K562 (cell line): Measurements from ENCODE around the gene ANO2. TPM values are rescaled to one million over a fixed set of nuclear protein-coding genes. Genes with fewer than 3 reads are reported as not detected.

ENCODE experiments used
- ATAC-seq: fragments of 200-7000 bp; cut with Tn5 transposase; 3 replicates; pipeline ENCODE4 v1.9.1; 2020; ENCODE audit warnings: moderate library complexity
- BruUV-seq: library from RNA; stranded (reverse); fragments of 400-500 nt; replicated peaks from 2 replicates; lab custom pipeline; 2021; lab: Mats Ljungman, UMichigan
- CTCF ChIA-PET: fragments of 300-600 bp; formaldehyde crosslinking; extraction: SDS; loops from one replicate; lab custom pipeline; 2021; ENCODE audit warnings: low intra/inter-chr PET ratio; lab: Yijun Ruan, JAX
- POLR2A ChIA-PET: fragments of 300-600, 350-650 bp; sonication (Branson Sonifier 250); formaldehyde crosslinking; extraction: SDS; loops from one replicate; lab custom pipeline; 2021; ENCODE audit warnings: antibody characterized with exemption, inconsistent platforms; lab: Yijun Ruan, JAX
- DNase-seq, 4 experiments: peaks; one replicate each; pipeline versions ENCODE4 v3.0.0 to v3.0.0-alpha.2; 2011 to 2018; ENCODE audit warnings: low spot score in 3 of 4, mixed read lengths in 3 of 4; ENCODE audit errors: extremely low read depth in 1 of 4
- FAIRE-seq: peaks from 2 replicates; lab custom pipeline; 2011; peaks lifted over from hg19 to GRCh38; lab: Jason Lieb, UNC
- H2AFZ ChIP-seq: 2 replicates; pipeline ENCODE4 v1.6.0; 2011; ENCODE audit warnings: low read depth, low read length, control low read depth, inconsistent platforms
- H3K27ac ChIP-seq: fragments of 200-600 bp; 3 replicates; pipeline ENCODE4 v1.8.0; 2011; ENCODE audit warnings: low read depth, mild to moderate bottlenecking, control low read depth, inconsistent platforms, low read length, moderate library complexity, mixed read lengths; ENCODE audit errors: extremely low read depth
- H3K27me3 ChIP-seq, 2 experiments: fragments of 300-600 bp in 1 of 2; 2 replicates in 1 of 2; 3 replicates in 1 of 2; pipeline versions ENCODE4 v1.6.0 to v1.8.0; 2011; ENCODE audit warnings: inconsistent platforms in 2 of 2, low read length in 2 of 2, mild to moderate bottlenecking in 1 of 2, mixed read lengths in 1 of 2, moderate library complexity in 1 of 2; ENCODE audit not compliant: control insufficient read depth in 2 of 2, insufficient read depth in 2 of 2
- H3K36me3 ChIP-seq: fragments of 300-600 bp; 3 replicates; pipeline ENCODE4 v1.8.0; 2011; ENCODE audit warnings: mild to moderate bottlenecking, low read length, inconsistent platforms; ENCODE audit not compliant: control insufficient read depth, insufficient read depth
- H3K4me1 ChIP-seq, 2 experiments: fragments of 200-600 bp in 1 of 2; replicated peaks in 1 of 2; 2 replicates in 1 of 2; 3 replicates in 1 of 2; pipeline versions ENCODE4 v1.5.1 to v1.8.0; 2011; ENCODE audit warnings: inconsistent platforms in 2 of 2, low read length in 2 of 2, mild to moderate bottlenecking in 1 of 2, mixed read lengths in 1 of 2, moderate library complexity in 1 of 2; ENCODE audit not compliant: control insufficient read depth in 2 of 2, insufficient read depth in 2 of 2
- H3K4me2 ChIP-seq: 2 replicates; pipeline ENCODE4 v1.6.1; 2011; ENCODE audit warnings: low read length, control low read depth, inconsistent platforms, mixed read lengths; ENCODE audit not compliant: insufficient read depth
- H3K4me3 ChIP-seq: fragments of 200-600 bp; sonication (generic), shearing (Covaris generic); 2 replicates; pipeline ENCODE4 v1.5.1; 2016; ENCODE audit warnings: control low read depth, inconsistent platforms
- H3K79me2 ChIP-seq: fragments of 200-600 bp; 3 replicates; pipeline ENCODE4 v1.8.0; 2011; ENCODE audit warnings: low read length, inconsistent platforms; ENCODE audit not compliant: control insufficient read depth, insufficient read depth
- H3K9ac ChIP-seq, 2 experiments: 2 replicates each; pipeline versions ENCODE4 v1.6.0 to v1.6.1; 2011; ENCODE audit warnings: low read depth in 2 of 2, low read length in 2 of 2, control low read depth in 1 of 2, inconsistent platforms in 1 of 2, mild to moderate bottlenecking in 1 of 2, mixed read lengths in 1 of 2; ENCODE audit not compliant: insufficient read depth in 1 of 2
- H3K9me1 ChIP-seq: one replicate; pipeline ENCODE4 v1.6.0; 2011; ENCODE audit warnings: inconsistent platforms, mild to moderate bottlenecking, low read length, moderate library complexity; ENCODE audit not compliant: control insufficient read depth, insufficient read depth
- H3K9me3 ChIP-seq: replicated peaks from 2 replicates; pipeline ENCODE4 v1.5.1; 2011; ENCODE audit warnings: low read depth, low read length, inconsistent platforms; ENCODE audit not compliant: control insufficient read depth, insufficient read depth
- H4K20me1 ChIP-seq: replicated peaks from 2 replicates; pipeline ENCODE4 v1.6.1; 2011; ENCODE audit warnings: low read length, inconsistent platforms, mixed read lengths; ENCODE audit not compliant: control insufficient read depth, insufficient read depth
- HIVEP1 ChIP-seq: fragments of 250-450 bp; sonication (Bioruptor Pico); IDR thresholded peaks from 2 replicates; pipeline ENCODE4 v1.4.0; 2020; ENCODE audit warnings: mild to moderate bottlenecking
- NFIX ChIP-seq: fragments of 250-450 bp; sonication (Bioruptor Pico); IDR thresholded peaks from 2 replicates; pipeline ENCODE4 v1.4.0; 2020; ENCODE audit warnings: low read depth, mild to moderate bottlenecking, moderate library complexity
- TARDBP ChIP-seq: fragments of 450-650 bp; IDR thresholded peaks from 2 replicates; pipeline ENCODE4 v1.6.1; 2016
- TFAM ChIP-seq: fragments of 250-450 bp; sonication (Bioruptor Pico); conservative IDR thresholded peaks from 2 replicates; pipeline ENCODE4 v1.5.0; 2021; ENCODE audit warnings: mild to moderate bottlenecking, moderate library complexity
- ZNF41 ChIP-seq: fragments of 250-450 bp; sonication (Bioruptor Pico); conservative IDR thresholded peaks from 2 replicates; pipeline ENCODE4 v1.4.0; 2020; ENCODE audit warnings: mild to moderate bottlenecking
- WGBS: fragments of 100-300 bp; shearing (Covaris generic); methylation state at CpG from one replicate; pipeline ENCODE4 v1.1.6; 2016; ENCODE audit warnings: low coverage, mixed read lengths; ENCODE audit not compliant: insufficient coverage; ENCODE audit errors: missing lambda C conversion rate; 5-methylcytosine and 5-hydroxymethylcytosine counted together
- in situ Hi-C: fragments of 300-500 bp; cut with MboI; formaldehyde crosslinking; loops from 4 replicates; pipeline ENCODE4 v1.15.0; 2018; ENCODE audit warnings: inconsistent platforms, mixed read lengths
- intact Hi-C: fragments of 100-400 bp; cut with micrococcal nuclease; formaldehyde crosslinking; loops from 2 replicates; pipeline ENCODE4 v1.14.2; 2022
- polyA plus RNA-seq, 8 experiments: library from polyadenylated mRNA; depleted of rRNA in 4 of 8; stranded (reverse) in 5 of 8; unstranded in 3 of 8; fragments of >200 nt; fragmentation: Nextera tagmentation in 2 of 8; fragmentation: Illumina TruSeq in 1 of 8; extraction: Ambion mirVana in 2 of 8; extraction: Trizol in 1 of 8; gene quantifications; 2 replicates each; pipeline versions ENCODE4 v1.2.1 to v1.2.3, GENCODE V29; 2011 to 2014; ENCODE audit warnings: inconsistent platforms in 1 of 8, missing spikeins in 1 of 8
- total RNA-seq, 7 experiments: library from RNA; depleted of rRNA in 6 of 7; stranded (reverse); fragments of >200 nt in 6 of 7; fragmentation: Illumina TruSeq in 2 of 7; extraction: Trizol in 2 of 7; gene quantifications; 2 replicates each; pipeline versions ENCODE4 v1.2.1 to v1.2.3, GENCODE V29; 2011 to 2021; ENCODE audit warnings: low replicate concordance in 1 of 7
- TF ChIP-seq, protein P1 (sequence below): fragments of 200-800 bp; sonication (Bioruptor generic); IDR thresholded peaks from 2 replicates; pipeline ENCODE4 v1.6.1; 2017; ENCODE audit warnings: missing genetic modification characterization, missing compliant biosample characterization
- TF ChIP-seq, protein P2 (sequence below): fragments of 450-650 bp; IDR thresholded peaks from 2 replicates; pipeline ENCODE4 v1.6.1; 2016; ENCODE audit warnings: missing biosample characterization, missing genetic modification characterization
- TF ChIP-seq, protein P3 (sequence below): fragments of 450-650 bp; formaldehyde crosslinking; IDR thresholded peaks from 2 replicates; pipeline ENCODE4 v1.4.0; 2020; ENCODE audit warnings: mild to moderate bottlenecking

Gene ANO2
- total and polyA plus RNA-seq, 9 of the 15 experiments (the other 6 are each of a cell fraction or from before 2014, with no cell fraction given), result 0.64 TPM; not detected in 8

DNA sequence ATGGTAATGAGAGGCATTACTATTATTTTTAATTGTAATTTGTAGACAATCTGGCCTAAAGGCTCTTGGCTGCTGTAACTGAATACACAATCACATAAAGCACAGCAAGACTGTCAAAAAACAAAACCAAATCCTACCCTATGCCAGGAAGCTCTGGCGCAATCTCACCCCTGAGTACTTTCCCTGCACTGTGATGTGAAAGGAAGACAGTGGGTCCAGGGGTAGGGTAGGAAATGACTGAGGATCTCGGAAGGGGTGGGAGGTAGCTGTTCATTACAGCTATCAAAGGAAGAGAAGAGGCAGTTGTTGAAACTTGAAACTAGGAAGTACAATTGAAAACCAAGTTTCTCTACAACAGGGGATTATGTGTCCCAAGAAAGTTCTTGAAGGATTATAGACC is 202.8 kb downstream of the ANO2 start:
- Histone ChIP-seq H3K9me3 (no peaks in the 10 kb centered on the region), H3K4me3 (no peak overlapping the region), H4K20me1 (no peaks in the 10 kb centered on the region; the same call in 1 of the 2 replicates), H3K4me1 (no peaks in the 10 kb centered on the region), H3K9me1 (no peaks in the 10 kb centered on the region), H3K27me3 (peaks cover 0 to 7% of the 10 kb centered on the region in 2 experiments; a peak in 1 of 5 replicates), H3K9ac (no peak overlapping the region), H2AFZ (no peak overlapping the region), H3K27ac (no peak overlapping the region), H3K79me2 (no peaks in the 10 kb centered on the region), H3K36me3 (no peaks in the 10 kb centered on the region), H3K4me2 (no peak overlapping the region)
- no TSS peak for BruUV-seq
- DNase-seq (no peak), FAIRE-seq (no peak), ATAC-seq (no peak)
- TF ChIP-seq, protein P1, sequence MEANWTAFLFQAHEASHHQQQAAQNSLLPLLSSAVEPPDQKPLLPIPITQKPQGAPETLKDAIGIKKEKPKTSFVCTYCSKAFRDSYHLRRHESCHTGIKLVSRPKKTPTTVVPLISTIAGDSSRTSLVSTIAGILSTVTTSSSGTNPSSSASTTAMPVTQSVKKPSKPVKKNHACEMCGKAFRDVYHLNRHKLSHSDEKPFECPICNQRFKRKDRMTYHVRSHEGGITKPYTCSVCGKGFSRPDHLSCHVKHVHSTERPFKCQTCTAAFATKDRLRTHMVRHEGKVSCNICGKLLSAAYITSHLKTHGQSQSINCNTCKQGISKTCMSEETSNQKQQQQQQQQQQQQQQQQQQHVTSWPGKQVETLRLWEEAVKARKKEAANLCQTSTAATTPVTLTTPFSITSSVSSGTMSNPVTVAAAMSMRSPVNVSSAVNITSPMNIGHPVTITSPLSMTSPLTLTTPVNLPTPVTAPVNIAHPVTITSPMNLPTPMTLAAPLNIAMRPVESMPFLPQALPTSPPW (CRISPR knock-in tag), result no peak
- TF ChIP-seq TARDBP, result no peak
- no peak for TF ChIP-seq HIVEP1 (CRISPR knock-in tag)
- TF ChIP-seq, protein P2, sequence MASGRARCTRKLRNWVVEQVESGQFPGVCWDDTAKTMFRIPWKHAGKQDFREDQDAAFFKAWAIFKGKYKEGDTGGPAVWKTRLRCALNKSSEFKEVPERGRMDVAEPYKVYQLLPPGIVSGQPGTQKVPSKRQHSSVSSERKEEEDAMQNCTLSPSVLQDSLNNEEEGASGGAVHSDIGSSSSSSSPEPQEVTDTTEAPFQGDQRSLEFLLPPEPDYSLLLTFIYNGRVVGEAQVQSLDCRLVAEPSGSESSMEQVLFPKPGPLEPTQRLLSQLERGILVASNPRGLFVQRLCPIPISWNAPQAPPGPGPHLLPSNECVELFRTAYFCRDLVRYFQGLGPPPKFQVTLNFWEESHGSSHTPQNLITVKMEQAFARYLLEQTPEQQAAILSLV (tag), result no peak
- no peak for TF ChIP-seq TFAM (CRISPR knock-in tag)
- TF ChIP-seq ZNF41, result no peak
- TF ChIP-seq, protein P3, sequence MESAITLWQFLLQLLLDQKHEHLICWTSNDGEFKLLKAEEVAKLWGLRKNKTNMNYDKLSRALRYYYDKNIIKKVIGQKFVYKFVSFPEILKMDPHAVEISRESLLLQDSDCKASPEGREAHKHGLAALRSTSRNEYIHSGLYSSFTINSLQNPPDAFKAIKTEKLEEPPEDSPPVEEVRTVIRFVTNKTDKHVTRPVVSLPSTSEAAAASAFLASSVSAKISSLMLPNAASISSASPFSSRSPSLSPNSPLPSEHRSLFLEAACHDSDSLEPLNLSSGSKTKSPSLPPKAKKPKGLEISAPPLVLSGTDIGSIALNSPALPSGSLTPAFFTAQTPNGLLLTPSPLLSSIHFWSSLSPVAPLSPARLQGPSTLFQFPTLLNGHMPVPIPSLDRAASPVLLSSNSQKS (CRISPR knock-in tag), result no peak
- TF ChIP-seq NFIX (CRISPR knock-in tag), result no peak
- CTCF ChIA-PET, result no interaction called here
- in situ Hi-C loops, result no loop called here
- WGBS, result 18% methylated on average over 2 of the region's 2 CpGs
- POLR2A ChIA-PET, result no interaction called here
- intact Hi-C loops, result no loop called here
